Neural cell (in vitro differentiated cells): Measurements from ENCODE around the gene LTBP1. TPM values are rescaled to one million over a fixed set of nuclear protein-coding genes. Genes with fewer than 3 reads are reported as not detected.

Experiments
- H2AFZ ChIP-seq: fragments of 200-600, 300-800 bp; sonication (generic), shearing (Covaris generic); 2 replicates; pipeline ENCODE4 v1.6.0; 2014; ENCODE audit warnings: low read depth, mild to moderate bottlenecking, antibody characterized with exemption, low read length, moderate library complexity
- H3F3A ChIP-seq: fragments of 200-600 bp; shearing (Covaris generic); 2 replicates; pipeline ENCODE4 v1.6.1; 2016; ENCODE audit warnings: mild to moderate bottlenecking, moderate library complexity, mixed read lengths, antibody characterized with exemption, low read length; ENCODE audit not compliant: insufficient read depth, poor library complexity, severe bottlenecking
- H3K27ac ChIP-seq: fragments of 200-600, 300-800 bp; sonication (generic), shearing (Covaris generic); 2 replicates; pipeline ENCODE4 v1.5.1; 2014; ENCODE audit warnings: mild to moderate bottlenecking, low read length, moderate library complexity
- H3K27me3 ChIP-seq: fragments of 300-800, 200-600 bp; sonication (generic), shearing (Covaris generic); 2 replicates; pipeline ENCODE4 v1.6.0; 2014; ENCODE audit warnings: mild to moderate bottlenecking, low read depth, low read length, moderate library complexity; ENCODE audit not compliant: insufficient read depth
- H3K36me3 ChIP-seq: fragments of 300-800, 200-600 bp; sonication (generic), shearing (Covaris generic); 2 replicates; pipeline ENCODE4 v1.5.1; 2014; ENCODE audit warnings: mild to moderate bottlenecking, antibody characterized with exemption, low read length, moderate library complexity; ENCODE audit not compliant: insufficient read depth
- H3K4me2 ChIP-seq: fragments of 300-800, 200-600 bp; sonication (generic), shearing (Covaris generic); 2 replicates; pipeline ENCODE4 v1.6.0; 2014; ENCODE audit warnings: mild to moderate bottlenecking, low read length
- H3K4me3 ChIP-seq: fragments of 300-800, 200-600 bp; sonication (generic), shearing (Covaris generic); 2 replicates; pipeline ENCODE4 v1.5.1; 2014; ENCODE audit warnings: mild to moderate bottlenecking, low read length, moderate library complexity
- H3K79me2 ChIP-seq: fragments of 200-600 bp; shearing (Covaris generic); replicated peaks from 2 replicates; pipeline ENCODE4 v1.6.0; 2014; ENCODE audit warnings: mild to moderate bottlenecking, low read length, moderate library complexity; ENCODE audit not compliant: insufficient read depth
- H3K9ac ChIP-seq: fragments of 300-800, 200-600 bp; sonication (generic), shearing (Covaris generic); 2 replicates; pipeline ENCODE4 v1.6.1; 2016; ENCODE audit warnings: mild to moderate bottlenecking, low read length, mixed read lengths
- H3K9me2 ChIP-seq: fragments of 200-600 bp; shearing (Covaris generic); 2 replicates; pipeline ENCODE4 v1.6.1; 2016; ENCODE audit warnings: mild to moderate bottlenecking, low read length, mixed read lengths; ENCODE audit not compliant: insufficient read depth
- H3K9me3 ChIP-seq: fragments of 200-600, 300-800 bp; sonication (generic), shearing (Covaris generic); 2 replicates; pipeline ENCODE4 v1.6.1; 2016; ENCODE audit warnings: mild to moderate bottlenecking, mixed run types, low read length, moderate library complexity, mixed read lengths
- H4K20me1 ChIP-seq: fragments of 200-600 bp; shearing (Covaris generic); 2 replicates; pipeline ENCODE4 v1.6.1; 2016; ENCODE audit warnings: mild to moderate bottlenecking, mixed run types; ENCODE audit not compliant: insufficient read depth
- CTCF ChIP-seq: fragments of 450-650 bp; IDR thresholded peaks from 2 replicates; pipeline ENCODE4 v1.5.1; 2014; ENCODE audit warnings: antibody characterized with exemption, mild to moderate bottlenecking, moderate library complexity; ENCODE audit not compliant: poor library complexity, severe bottlenecking
- EP300 ChIP-seq: fragments of 450-650 bp; conservative IDR thresholded peaks from 2 replicates; pipeline ENCODE4 v1.6.1; 2014; ENCODE audit warnings: antibody characterized with exemption, mild to moderate bottlenecking, moderate library complexity; ENCODE audit not compliant: poor library complexity, severe bottlenecking
- EZH2 ChIP-seq: fragments of 200-600, 300-800 bp; shearing (Covaris generic), sonication (generic); IDR thresholded peaks from 2 replicates; pipeline ENCODE4 v1.6.1; 2014; ENCODE audit warnings: antibody characterized with exemption, low read length, borderline replicate concordance, mild to moderate bottlenecking; ENCODE audit not compliant: insufficient read depth, poor library complexity, severe bottlenecking
- MXI1 ChIP-seq: fragments of 450-650 bp; conservative IDR thresholded peaks from 2 replicates; pipeline ENCODE4 v1.6.1; 2014; ENCODE audit warnings: antibody characterized with exemption, mild to moderate bottlenecking; ENCODE audit not compliant: poor library complexity, severe bottlenecking
- POLR2AphosphoS5 ChIP-seq: IDR thresholded peaks from 2 replicates; pipeline ENCODE4 v1.6.1; 2012
- RAD21 ChIP-seq: fragments of 450-650 bp; conservative IDR thresholded peaks from 2 replicates; pipeline ENCODE4 v1.6.1; 2014; ENCODE audit warnings: antibody characterized with exemption, mild to moderate bottlenecking, moderate library complexity
- REST ChIP-seq: IDR thresholded peaks from 2 replicates; pipeline ENCODE4 v1.6.1; 2012; ENCODE audit warnings: borderline replicate concordance
- SMC3 ChIP-seq: fragments of 450-650 bp; conservative IDR thresholded peaks from 2 replicates; pipeline ENCODE4 v1.6.1; 2014; ENCODE audit warnings: antibody characterized with exemption, mild to moderate bottlenecking, moderate library complexity; ENCODE audit not compliant: poor library complexity
- TAF1 ChIP-seq: IDR thresholded peaks from 2 replicates; pipeline ENCODE4 v1.6.1; 2012; ENCODE audit warnings: low read depth
- polyA plus RNA-seq: library from polyadenylated mRNA; depleted of rRNA; stranded (reverse); fragments of >200 nt; gene quantifications from 2 replicates; pipeline ENCODE4 v1.2.3, GENCODE V29; 2014

The LTBP1 gene
- polyA plus RNA-seq, 1 donor from 2014 or later, result 1.8 TPM

- Histone ChIP-seq H3K79me2 (no peaks in the 10 kb centered on the region), H3K4me3 (no peak overlapping the region), H3K36me3 (no peaks in the 10 kb centered on the region), H4K20me1 (no peaks in the 10 kb centered on the region), H2AFZ (no peak overlapping the region), H3K4me2 (no peak overlapping the region), H3F3A (no peaks in the 10 kb centered on the region), H3K9me2 (no peaks in the 10 kb centered on the region), H3K9me3 (no peaks in the 10 kb centered on the region), H3K9ac (no peak overlapping the region), H3K27me3 (no peaks in the 10 kb centered on the region), H3K27ac (no peak overlapping the region)
- no peak for TF ChIP-seq SMC3
- no peak for TF ChIP-seq CTCF
- TF ChIP-seq EZH2, result no peak
- no peak for TF ChIP-seq POLR2AphosphoS5
- no peak for TF ChIP-seq TAF1
- TF ChIP-seq EP300, result no peak
- TF ChIP-seq RAD21, result no peak
- no peak for TF ChIP-seq REST
- TF ChIP-seq MXI1, result no peak
Measured at GRCh38 chr2:33267756-33268155, 321.0 kb downstream of the LTBP1 start.

GRCh38 chr2:33268246-33268831, 321.6 kb downstream of the LTBP1 start:
- Histone ChIP-seq H2AFZ (no peak overlapping the region), H3K9ac (no peak overlapping the region), H3K36me3 (no peaks in the 10 kb centered on the region), H3K4me3 (no peak overlapping the region), H4K20me1 (no peaks in the 10 kb centered on the region), H3K4me2 (no peak overlapping the region), H3K27ac (no peak overlapping the region), H3K79me2 (no peaks in the 10 kb centered on the region), H3K9me3 (no peaks in the 10 kb centered on the region), H3F3A (no peaks in the 10 kb centered on the region), H3K9me2 (no peaks in the 10 kb centered on the region), H3K27me3 (no peaks in the 10 kb centered on the region)
- TF ChIP-seq MXI1, result no peak

GRCh38 chr2:33272001-33272400, 325.2 kb downstream of the LTBP1 start:
- TF ChIP-seq SMC3, result no peak
- TF ChIP-seq CTCF, result no peak
- no peak for TF ChIP-seq REST
- TF ChIP-seq EP300, result no peak
- TF ChIP-seq TAF1, result no peak
- TF ChIP-seq POLR2AphosphoS5, result no peak
- no peak for TF ChIP-seq RAD21
- no peak for TF ChIP-seq MXI1
- no peak for TF ChIP-seq EZH2
- Histone ChIP-seq H3K27ac (no peak overlapping the region), H2AFZ (no peak overlapping the region), H3K9ac (no peak overlapping the region), H3K36me3 (no peaks in the 10 kb centered on the region), H3K4me2 (no peak overlapping the region), H3K9me2 (no peaks in the 10 kb centered on the region), H3K27me3 (no peaks in the 10 kb centered on the region), H3K9me3 (no peaks in the 10 kb centered on the region), H3K79me2 (no peaks in the 10 kb centered on the region), H3F3A (no peaks in the 10 kb centered on the region), H3K4me3 (no peak overlapping the region), H4K20me1 (no peaks in the 10 kb centered on the region)
